Testis (tissue), 3 donors: Measurements from ENCODE around the gene MCUR1. TPM values are rescaled to one million over a fixed set of nuclear protein-coding genes. Genes with fewer than 3 reads are reported as not detected.

ENCODE experiments used
- DNase-seq: peaks from one replicate; pipeline ENCODE4 v3.0.0-alpha.2; 2019
- H3K27ac ChIP-seq, 2 donors: fragments of 200-600 bp; sonication (generic); one replicate each; pipeline ENCODE4 v1.5.1; 2019
- H3K27me3 ChIP-seq: fragments of 200-600 bp; sonication (generic); one replicate; pipeline ENCODE4 v1.5.1; 2019
- H3K36me3 ChIP-seq: fragments of 200-600 bp; sonication (generic); one replicate; pipeline ENCODE4 v1.5.1; 2017; ENCODE audit warnings: low read depth; ENCODE audit errors: missing control alignments
- H3K4me1 ChIP-seq: fragments of 200-600 bp; sonication (generic); one replicate; pipeline ENCODE4 v1.5.1; 2019
- H3K4me3 ChIP-seq, 2 donors: fragments of 200-600 bp; sonication (generic); one replicate each; pipeline ENCODE4 v1.5.1; 2017 to 2019
- H3K9me3 ChIP-seq: fragments of 200-600 bp; sonication (generic); one replicate; pipeline ENCODE4 v1.5.1; 2017
- CTCF ChIP-seq, 3 experiments: fragments of 450-650 bp in 2 of 3; fragments of 200-600 bp in 1 of 3; sonication (generic) in 1 of 3; IDR thresholded peaks; one replicate each; pipeline ENCODE4 v1.5.1; 2016 to 2019; ENCODE audit warnings: antibody characterized with exemption in 3 of 3, mild to moderate bottlenecking in 2 of 3, moderate library complexity in 1 of 3
- POLR2A ChIP-seq: fragments of 450-650 bp; IDR thresholded peaks from one replicate; pipeline ENCODE4 v1.6.1; 2017; ENCODE audit warnings: antibody characterized with exemption, mild to moderate bottlenecking, moderate library complexity
- WGBS, 2 donors: methylation state at CpG; one replicate each; pipeline ENCODE4 v1.1.5; 2018; 5-methylcytosine and 5-hydroxymethylcytosine counted together
- intact Hi-C: fragments of 100-400 bp; cut with DNase I; formaldehyde crosslinking; loops from one replicate; pipeline ENCODE4 v1.15.1; 2023; ENCODE audit warnings: low total_unique reads
- polyA plus RNA-seq: library from polyadenylated mRNA; stranded (reverse); fragments of 350-450 nt; fragmentation: Illumina TruSeq; extraction: RNeasy Lipid Tissue Mini Kit (QIAGEN cat#74804); gene quantifications from one replicate; pipeline ENCODE4 v1.2.3, GENCODE V29; 2014; ENCODE audit warnings: low read depth, low replicate concordance; ENCODE audit not compliant: insufficient read depth
- total RNA-seq, 2 donors: library from RNA; depleted of rRNA; stranded (reverse); fragments of >200 nt; gene quantifications; one replicate each; pipeline ENCODE4 v1.2.3, GENCODE V29; 2016

MCUR1 gene
- total and polyA plus RNA-seq, 3 donors from 2014 or later, result 12.0 to 18.5 (median 12.8) TPM

DNA sequence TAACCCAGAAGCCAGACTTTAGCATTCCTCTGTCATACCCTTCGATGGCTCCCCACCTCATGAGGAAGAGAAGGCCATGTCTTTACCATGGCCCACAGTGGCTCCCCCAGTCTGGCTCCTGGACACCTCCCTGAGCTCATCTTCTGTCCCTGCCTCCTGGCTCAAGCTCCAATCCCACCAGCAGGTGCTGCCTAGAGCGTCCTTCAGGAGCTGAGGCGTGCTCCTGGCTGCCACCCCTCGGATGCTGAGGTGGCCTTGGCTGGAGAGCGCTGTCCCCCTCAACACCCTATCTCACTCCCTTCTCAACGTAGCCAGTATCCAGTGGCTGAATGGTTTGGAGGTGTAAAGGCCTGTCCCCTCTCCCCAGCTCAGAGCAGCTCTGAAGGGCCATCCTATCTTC, 55.3 kb downstream of the MCUR1 start:
- no peak for DNase-seq
- Histone ChIP-seq H3K9me3 (no peaks in the 10 kb centered on the region), H3K27ac (no peak overlapping the region), H3K4me1 (peaks cover 3% of the 10 kb centered on the region), H3K27me3 (no peaks in the 10 kb centered on the region), H3K36me3 (no peaks in the 10 kb centered on the region), H3K4me3 (no peak overlapping the region)
- TF ChIP-seq POLR2A (no peak), CTCF (IDR thresholded peaks at IDR 0.05) (no peak)
- intact Hi-C loops, result no loop called here
- WGBS, 2 donors, result 88 to 93% methylated on average over 6 of the region's 6 CpGs

DNA sequence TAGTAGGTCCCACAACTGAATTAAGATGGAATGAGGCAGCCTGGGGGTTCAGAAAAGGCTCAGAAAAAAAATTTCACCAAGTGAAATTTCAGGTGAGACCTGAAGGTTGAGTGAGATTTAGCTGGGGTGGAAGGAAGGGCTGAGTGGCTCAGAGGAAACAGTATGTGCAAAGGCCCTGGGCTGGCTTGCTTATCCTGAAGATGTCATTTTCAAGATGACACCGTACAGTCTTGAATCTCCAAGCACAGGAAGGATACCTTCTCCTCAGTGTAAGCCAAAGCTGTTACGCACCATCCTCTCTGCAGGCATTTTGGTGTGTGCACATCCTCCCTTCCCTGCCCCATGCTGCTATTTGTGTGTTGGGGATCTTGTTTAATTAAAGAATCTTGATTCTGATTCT, 59.7 kb downstream of the MCUR1 start:
- no peaks in the 10 kb centered on the region for H3K9me3 ChIP-seq
- TF ChIP-seq POLR2A, result no peak
- H3K27ac ChIP-seq, result no peak overlapping the region
- H3K27me3 ChIP-seq, result no peaks in the 10 kb centered on the region
- no peak for DNase-seq
- WGBS, 2 donors, result 100% methylated on average over 2 of the region's 2 CpGs
- intact Hi-C loops, result no loop called here
- H3K4me1 ChIP-seq, result no peaks in the 10 kb centered on the region
- no peaks in the 10 kb centered on the region for H3K36me3 ChIP-seq
- H3K4me3 ChIP-seq, result no peak overlapping the region

GRCh38 chr6:13743736-13744127, 70.6 kb downstream of the MCUR1 start:
- Histone ChIP-seq H3K27me3 (no peaks in the 10 kb centered on the region), H3K4me1 (no peaks in the 10 kb centered on the region), H3K36me3 (no peaks in the 10 kb centered on the region), H3K27ac (no peak overlapping the region), H3K4me3 (peak overlapping the region; percentile 36 to 57), H3K9me3 (no peaks in the 10 kb centered on the region)
- TF ChIP-seq POLR2A, result no peak
- no peak for TF ChIP-seq CTCF (IDR thresholded peaks at IDR 0.05)
- DNase-seq, result peak; percentile 72
- WGBS, 2 donors, result 43 to 66% methylated on average over 7 of the region's 7 CpGs
- intact Hi-C loops, result no loop called here

DNA sequence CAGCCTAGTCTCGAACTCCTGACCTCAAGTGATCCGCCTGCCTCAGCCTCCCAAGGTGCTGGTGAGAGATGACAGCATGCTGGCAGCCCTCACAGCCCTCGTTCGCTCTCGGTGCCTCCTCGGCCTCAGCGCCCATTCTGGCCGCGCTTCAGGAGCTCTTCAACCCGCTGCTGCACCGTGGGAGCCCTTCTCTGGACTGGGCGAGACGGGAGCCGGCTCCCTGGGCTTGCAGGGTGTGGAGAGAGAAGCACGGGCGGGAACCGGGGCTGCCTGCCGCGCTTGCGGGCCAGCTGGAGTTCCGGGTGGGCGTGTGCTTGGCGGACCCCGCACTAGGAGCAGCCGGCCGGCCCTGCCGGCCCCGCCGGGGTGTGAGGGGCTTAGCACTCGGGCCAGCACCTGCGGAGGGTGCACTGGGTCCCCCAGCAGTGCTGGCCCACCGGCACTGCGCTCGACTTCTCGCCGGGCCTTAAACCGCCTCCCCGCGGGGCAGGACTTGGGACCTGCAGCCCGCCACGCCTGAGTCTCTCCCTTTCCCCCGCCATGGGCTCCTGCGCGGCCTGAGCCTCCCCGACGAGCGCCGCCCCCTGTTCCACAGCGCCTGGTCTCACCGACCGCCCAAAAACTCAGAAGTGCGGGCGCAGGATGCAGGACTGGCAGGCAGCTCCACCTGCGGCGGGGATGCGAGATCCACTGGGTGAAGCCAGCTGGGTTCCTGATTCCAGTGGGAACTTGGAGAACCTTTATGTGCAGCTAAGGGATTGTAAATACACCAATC, 71.2 kb downstream of the MCUR1 start:
- peak; percentile 50 for DNase-seq
- Histone ChIP-seq H3K9me3 (no peaks in the 10 kb centered on the region), H3K36me3 (no peaks in the 10 kb centered on the region), H3K27ac (no peak overlapping the region), H3K4me1 (no peaks in the 10 kb centered on the region), H3K4me3 (peak overlapping the region; percentile 36 to 57), H3K27me3 (no peaks in the 10 kb centered on the region)
- 69% methylated on average over 22 to 56 of the region's 56 CpGs for WGBS, 2 donors
- intact Hi-C loops, result no loop called here
- TF ChIP-seq CTCF (IDR thresholded peaks at IDR 0.05), result no peak
- no peak for TF ChIP-seq POLR2A

DNA sequence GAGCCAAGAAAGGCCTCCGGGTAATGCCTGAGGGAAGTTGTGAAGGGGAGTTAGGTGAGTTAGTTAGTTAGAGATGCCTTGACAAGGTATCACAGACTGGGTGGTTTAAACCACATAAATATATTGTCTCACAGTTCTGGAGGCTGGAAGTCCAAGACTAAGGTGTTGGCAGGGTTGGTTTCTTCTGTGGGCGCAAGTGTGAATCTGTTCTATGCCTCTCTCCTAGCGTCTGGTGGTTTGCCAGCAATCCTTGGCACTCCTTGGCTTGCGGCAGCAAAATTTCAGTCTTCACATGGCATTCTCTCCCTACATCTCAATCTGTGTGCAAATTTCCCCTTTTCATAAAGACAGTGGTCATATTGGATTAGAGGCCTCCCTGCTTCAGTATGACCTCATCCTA, 73.0 kb downstream of the MCUR1 start:
- intact Hi-C loops, result no loop called here
- H3K36me3 ChIP-seq, result no peaks in the 10 kb centered on the region
- H3K4me3 ChIP-seq, result no peak overlapping the region
- no peaks in the 10 kb centered on the region for H3K27me3 ChIP-seq
- 80 to 85% methylated on average over 4 of the region's 4 CpGs for WGBS, 2 donors
- H3K9me3 ChIP-seq, result no peaks in the 10 kb centered on the region
- no peak for DNase-seq
- no peaks in the 10 kb centered on the region for H3K4me1 ChIP-seq
- TF ChIP-seq CTCF (IDR thresholded peaks at IDR 0.05) (no peak), POLR2A (no peak)
- H3K27ac ChIP-seq, result no peak overlapping the region

Other genes with a start within 250 kb of the MCUR1 start
- gene SIRT5, start 240.0 kb downstream of the MCUR1 start, total RNA-seq, result 10 to 100 TPM; 15.7 to 22.1 TPM
- 11.2 TPM for gene SIRT5, start 240.0 kb downstream of the MCUR1 start, polyA plus RNA-seq
- 10 to 100 TPM; 87.6 to 92.9 TPM for gene NOL7, start 199.2 kb downstream of the MCUR1 start, total RNA-seq
- 74.4 TPM for gene NOL7, start 199.2 kb downstream of the MCUR1 start, polyA plus RNA-seq
- 100 to 1,000 TPM; 114 to 131 TPM for gene RANBP9, start 102.7 kb downstream of the MCUR1 start, total RNA-seq
- gene RANBP9, start 102.7 kb downstream of the MCUR1 start, polyA plus RNA-seq, result 265 TPM
- gene RNF182, start 110.4 kb upstream of the MCUR1 start, total RNA-seq, result 1 to 10 TPM; 5.8 to 7.2 TPM
- 6.8 TPM for gene RNF182, start 110.4 kb upstream of the MCUR1 start, polyA plus RNA-seq